Naive thymus-derived CD4-positive, alpha-beta T cell (primary cell): Measurements from ENCODE around the gene TMX2. TPM values are rescaled to one million over a fixed set of nuclear protein-coding genes. Genes with fewer than 3 reads are reported as not detected.

Experiments
- ATAC-seq: fragments of 150-1000 bp; cut with Tn5 transposase; 2 replicates; pipeline ENCODE4 v1.10.0; 2021; ENCODE audit warnings: mild to moderate bottlenecking, moderate library complexity
- CTCF ChIA-PET: fragments of 350-600 bp; sonication (Branson Sonifier 250); formaldehyde crosslinking; loops from one replicate; lab custom pipeline; 2021; ENCODE audit warnings: antibody characterized with exemption; lab: Charles Lee
- POLR2A ChIA-PET: fragments of 350-600 bp; sonication (Branson Sonifier 250); formaldehyde crosslinking; loops from one replicate; lab custom pipeline; 2021; ENCODE audit warnings: antibody characterized with exemption, inconsistent platforms; lab: Charles Lee
- DNase-seq, 9 donors: peaks; one replicate each; pipeline versions ENCODE4 v3.0.0 to v3.0.0-alpha.2; 2020 to 2022; ENCODE audit warnings: mixed read lengths in 1 of 9
- H3K27ac ChIP-seq: one replicate; pipeline ENCODE4 v1.7.0; 2013; ENCODE audit warnings: mild to moderate bottlenecking, low read depth, low read length, moderate library complexity
- H3K27me3 ChIP-seq, 2 donors: one replicate each; pipeline ENCODE4 v1.7.0; 2013; ENCODE audit warnings: low read length in 2 of 2, mild to moderate bottlenecking in 2 of 2, moderate library complexity in 2 of 2; ENCODE audit not compliant: control insufficient read depth in 2 of 2, insufficient read depth in 2 of 2
- H3K36me3 ChIP-seq, 3 experiments: 1 replicate in 2 of 3; 2 replicates in 1 of 3; pipeline ENCODE4 v1.7.0; 2013; ENCODE audit warnings: low read length in 3 of 3, mild to moderate bottlenecking in 3 of 3, moderate library complexity in 1 of 3; ENCODE audit not compliant: insufficient read depth in 3 of 3, control insufficient read depth in 2 of 3
- H3K4me1 ChIP-seq, 2 donors: one replicate each; pipeline ENCODE4 v1.7.0; 2013; ENCODE audit warnings: low read length in 2 of 2, mild to moderate bottlenecking in 2 of 2, moderate library complexity in 1 of 2; ENCODE audit not compliant: control insufficient read depth in 2 of 2, insufficient read depth in 2 of 2
- H3K4me3 ChIP-seq: 2 replicates; pipeline ENCODE4 v1.7.0; 2013; ENCODE audit warnings: mild to moderate bottlenecking, low read length
- H3K9me3 ChIP-seq, 3 experiments: 1 replicate in 2 of 3; 2 replicates in 1 of 3; pipeline ENCODE4 v1.7.0; 2013; ENCODE audit warnings: low read length in 3 of 3; ENCODE audit not compliant: control insufficient read depth in 2 of 3
- H3K27ac Mint-ChIP-seq, 9 donors: one replicate each; pipeline ENCODE4 v1.8.0; 2020 to 2022; ENCODE audit warnings: mixed read lengths in 9 of 9, mild to moderate bottlenecking in 8 of 9, moderate library complexity in 5 of 9, inconsistent platforms in 2 of 9
- H3K27me3 Mint-ChIP-seq, 5 donors: one replicate each; pipeline ENCODE4 v1.8.0; 2021 to 2022; ENCODE audit warnings: mixed read lengths in 5 of 5, mild to moderate bottlenecking in 1 of 5
- H3K36me3 Mint-ChIP-seq, 5 donors: one replicate each; pipeline ENCODE4 v1.8.0; 2020 to 2022; ENCODE audit warnings: mixed read lengths in 5 of 5, mild to moderate bottlenecking in 3 of 5, inconsistent platforms in 1 of 5
- H3K4me1 Mint-ChIP-seq, 7 donors: one replicate each; pipeline ENCODE4 v1.8.0; 2020 to 2022; ENCODE audit warnings: mixed read lengths in 7 of 7, mild to moderate bottlenecking in 3 of 7, inconsistent platforms in 1 of 7
- H3K4me3 Mint-ChIP-seq, 10 donors: one replicate each; pipeline ENCODE4 v1.8.0; 2020 to 2022; ENCODE audit warnings: mild to moderate bottlenecking in 10 of 10, mixed read lengths in 10 of 10, moderate library complexity in 6 of 10, inconsistent platforms in 2 of 10
- H3K9me3 Mint-ChIP-seq, 11 donors: one replicate each; pipeline ENCODE4 v1.8.0; 2020 to 2022; ENCODE audit warnings: mixed read lengths in 11 of 11, mild to moderate bottlenecking in 4 of 11, inconsistent platforms in 1 of 11, moderate library complexity in 1 of 11
- intact Hi-C, 2 donors: fragments of 100-400 bp; cut with micrococcal nuclease; formaldehyde crosslinking; loops; one replicate each; pipeline ENCODE4 v1.15.1; 2023
- polyA plus RNA-seq, 2 donors: library from polyadenylated mRNA; unstranded; fragments of 300-500 nt; fragmentation: Illumina TruSeq; gene quantifications; one replicate each; pipeline ENCODE4 v1.2.3, GENCODE V29; 2021
- total RNA-seq, 6 experiments: library from RNA in 5 of 6; stranded (reverse) in 5 of 6; gene quantifications; 1 replicate in 5 of 6; 2 replicates in 1 of 6; pipeline ENCODE4 v1.2.3 and lab custom pipeline; 2021 to 2026

The TMX2 gene, protein sequence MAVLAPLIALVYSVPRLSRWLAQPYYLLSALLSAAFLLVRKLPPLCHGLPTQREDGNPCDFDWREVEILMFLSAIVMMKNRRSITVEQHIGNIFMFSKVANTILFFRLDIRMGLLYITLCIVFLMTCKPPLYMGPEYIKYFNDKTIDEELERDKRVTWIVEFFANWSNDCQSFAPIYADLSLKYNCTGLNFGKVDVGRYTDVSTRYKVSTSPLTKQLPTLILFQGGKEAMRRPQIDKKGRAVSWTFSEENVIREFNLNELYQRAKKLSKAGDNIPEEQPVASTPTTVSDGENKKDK
- total RNA-seq: 10 to 100 TPM; 43.0 to 67.3 (median 64.8) TPM
- 10 to 100 TPM; 79.0 to 91.2 TPM for polyA plus RNA-seq
- 27.3 reads per million, percentile 57 among the genes with 10 or more reads in this experiment for total RNA-seq (lab: John Stamatoyannopoulos, UW)

- intact Hi-C loops: loop anchor here (1.0 to 5.0 kb wide), 19 partner anchors 29 to 1955 kb away; partner anchors contain the start of genes CLP1 (in 2 of the 2), OSBP (in 2 of the 2), SELENOH (in 2 of the 2) and TIMM10 (in 2 of the 2)
- CTCF ChIA-PET: interaction anchor here (0.7 to 1.0 kb wide), 2 partner anchors 69 to 842 kb away, joined by 3 to 5 read pairs; no protein-coding TSS in a partner anchor
- Mint-ChIP-seq H3K36me3 (peaks cover 0 to 5% (median 0%) of the 10 kb centered on the region in 5 donors), H3K27ac (peak within 1 kb of the TSS; percentile 87 to 99 (median 95)), H3K4me3 (peak within 1 kb of the TSS; percentile 86 to 99 (median 98)), H3K27me3 (no peaks in the 10 kb centered on the region), H3K9me3 (peaks cover 0 to 2% (median 0%) of the 10 kb centered on the region in 11 donors), H3K4me1 (peaks cover 14 to 61% (median 52%) of the 10 kb centered on the region in 7 donors)
- Histone ChIP-seq H3K27me3 (no peaks in the 10 kb centered on the region), H3K9me3 (no peaks in the 10 kb centered on the region), H3K27ac (peak within 1 kb of the TSS; percentile 95), H3K4me3 (peak within 1 kb of the TSS; percentile 98), H3K4me1 (peaks cover 25 to 33% of the 10 kb centered on the region in 2 donors), H3K36me3 (peaks cover 0 to 16% (median 0%) of the 10 kb centered on the region in 3 experiments)
- DNase-seq (peak; percentile 73 to 96 (median 91)), ATAC-seq (peak; percentile 94)
- POLR2A ChIA-PET: interaction anchor here (0.5 to 2.7 kb wide), 16 partner anchors 11 to 865 kb away, joined by 3 to 24 read pairs (median 4); partner anchors contain the start of genes SELENOH, UBE2L6 and YPEL4
Measured at GRCh38 chr11:57712256-57713150, at the start of gene TMX2. TSS of gene TMX2 (plus strand) at chr11:57712593. CDS start at chr11:57712619, 26 bp downstream.

- Mint-ChIP-seq H3K9me3 (peaks cover 0 to 13% (median 0%) of the 10 kb centered on the region in 11 donors), H3K4me3 (no peak overlapping the region), H3K27ac (peak overlapping the region in 1 of 9 donors; percentile 28), H3K4me1 (peaks cover 15 to 54% (median 41%) of the 10 kb centered on the region in 7 donors), H3K36me3 (peaks cover 9 to 26% (median 15%) of the 10 kb centered on the region in 5 donors), H3K27me3 (no peaks in the 10 kb centered on the region)
- Histone ChIP-seq H3K9me3 (no peaks in the 10 kb centered on the region), H3K27ac (no peak overlapping the region), H3K27me3 (no peaks in the 10 kb centered on the region), H3K4me1 (peaks cover 6 to 11% of the 10 kb centered on the region in 2 donors), H3K36me3 (peaks cover 16 to 38% (median 22%) of the 10 kb centered on the region in 3 experiments), H3K4me3 (no peak overlapping the region)
- no peak for DNase-seq
- ATAC-seq: no peak
- CTCF ChIA-PET: interaction anchor here (0.6 to 1.0 kb wide), 3 partner anchors 62 to 132 kb away, joined by 3 to 5 read pairs (median 3); partner anchors contain the start of gene TIMM10
- intact Hi-C loops: loop anchor here in 1 of 2 donors (5.0 kb wide), 1 partner anchor 624 kb away; no protein-coding TSS in a partner anchor
- POLR2A ChIA-PET: interaction anchor here (0.6 to 1.7 kb wide), 3 partner anchors 13 to 327 kb away, joined by 3 to 4 read pairs (median 3); partner anchors contain the start of genes SSRP1 and YPEL4
Measured at GRCh38 chr11:57662893-57663292, 49.5 kb upstream of the TMX2 start.

- H3K27ac ChIP-seq: no peak overlapping the region
- no peak for DNase-seq
- H3K9me3 ChIP-seq: no peaks in the 10 kb centered on the region
- ChIA-PET POLR2A (no interaction called here), CTCF (interaction anchor here (1.1 kb wide), 1 partner anchor 137 kb away, joined by 3 read pairs; no protein-coding TSS in a partner anchor)
- H3K4me1 Mint-ChIP-seq: peaks cover 14 to 47% (median 36%) of the 10 kb centered on the region in 7 donors
- intact Hi-C loops: loop anchor here in 1 of 2 donors (5.0 kb wide), 1 partner anchor 623 kb away; no protein-coding TSS in a partner anchor
- no peak overlapping the region for H3K27ac Mint-ChIP-seq
- no peak overlapping the region for H3K4me3 ChIP-seq
- peaks cover 16 to 42% (median 22%) of the 10 kb centered on the region in 3 experiments for H3K36me3 ChIP-seq
- H3K27me3 ChIP-seq: no peaks in the 10 kb centered on the region
- peaks cover 0 to 13% (median 0%) of the 10 kb centered on the region in 11 donors for H3K9me3 Mint-ChIP-seq
- peaks cover 1 to 7% of the 10 kb centered on the region in 2 donors for H3K4me1 ChIP-seq
- H3K27me3 Mint-ChIP-seq: no peaks in the 10 kb centered on the region
- ATAC-seq: no peak
- H3K4me3 Mint-ChIP-seq: no peak overlapping the region
- peaks cover 9 to 26% (median 15%) of the 10 kb centered on the region in 5 donors for H3K36me3 Mint-ChIP-seq
Measured at GRCh38 chr11:57663975-57664374, 48.4 kb upstream of the TMX2 start.

DNA sequence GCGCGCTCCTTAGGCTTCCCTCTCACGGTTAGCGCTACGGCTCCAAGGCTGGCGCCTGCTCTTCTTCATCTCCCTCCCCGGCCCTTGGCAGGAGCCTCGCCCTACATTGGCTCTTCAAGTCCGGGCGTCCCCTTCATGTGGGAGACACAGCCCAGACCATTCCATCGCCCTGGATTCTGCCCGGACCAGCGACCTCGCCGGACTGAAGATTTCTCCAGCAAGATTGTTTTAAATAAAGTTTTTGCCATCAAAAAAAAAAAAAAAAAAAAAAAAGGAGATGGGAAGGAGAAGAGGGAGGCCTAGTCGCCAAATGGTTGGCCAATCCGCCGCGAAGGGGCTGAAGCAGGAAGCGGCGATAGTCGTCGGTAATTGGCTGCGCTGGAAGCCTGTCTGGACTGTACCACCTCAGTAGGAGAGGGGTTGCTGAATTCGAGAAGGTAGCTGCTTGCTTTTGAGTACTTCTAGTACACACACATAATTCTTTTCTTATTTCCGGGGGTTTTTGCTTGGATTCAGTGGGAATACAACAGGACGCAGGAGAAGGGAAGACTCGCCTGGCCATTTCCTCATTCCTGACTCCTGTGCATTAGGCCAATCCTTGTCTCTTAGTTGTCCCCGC, 45.2 kb upstream of the TMX2 start:
- DNase-seq: peak; percentile 68 to 99 (median 97)
- Histone ChIP-seq H3K4me3 (peak overlapping the region; percentile 87), H3K27me3 (no peaks in the 10 kb centered on the region), H3K4me1 (peaks cover 25 to 28% of the 10 kb centered on the region in 2 donors), H3K9me3 (no peaks in the 10 kb centered on the region), H3K27ac (peak overlapping the region; percentile 97), H3K36me3 (peaks cover 0 to 14% (median 6%) of the 10 kb centered on the region in 3 experiments)
- Mint-ChIP-seq H3K27ac (peak overlapping the region; percentile 97 to 100 (median 98)), H3K4me1 (peaks cover 34 to 61% (median 48%) of the 10 kb centered on the region in 7 donors), H3K4me3 (peak overlapping the region; percentile 84 to 100 (median 91)), H3K36me3 (peaks cover 3 to 13% (median 7%) of the 10 kb centered on the region in 5 donors), H3K27me3 (no peaks in the 10 kb centered on the region), H3K9me3 (peaks cover 0 to 13% (median 0%) of the 10 kb centered on the region in 11 donors)
- ATAC-seq: peak; percentile 80
- CTCF ChIA-PET: interaction anchor here (1.0 to 1.7 kb wide), 3 partner anchors 9 to 140 kb away, joined by 3 to 4 read pairs (median 4); no protein-coding TSS in a partner anchor
- POLR2A ChIA-PET: interaction anchor here (0.6 to 2.0 kb wide), 13 partner anchors 9 to 1939 kb away, joined by 3 to 13 read pairs (median 4); partner anchors contain the start of genes CLP1, MED19, SELENOH and TMX2
- intact Hi-C loops: loop anchor here (1.0 to 5.0 kb wide), 17 partner anchors 10 to 1950 kb away; partner anchors contain the start of genes CLP1 (in 2 of the 2), MED19 (in 2 of the 2), SELENOH (in 2 of the 2) and SSRP1 (in 2 of the 2)

GRCh38 chr11:57667736-57668433, 44.5 kb upstream of the TMX2 start, which contains the start of gene ZDHHC5:
TSS of gene ZDHHC5 (plus strand) at chr11:57668114. CDS start at chr11:57673091, 4,977 bp downstream.
- Mint-ChIP-seq H3K27me3 (no peaks in the 10 kb centered on the region), H3K36me3 (peaks cover 3 to 11% (median 4%) of the 10 kb centered on the region in 5 donors), H3K4me3 (peak within 1 kb of the TSS; percentile 84 to 100 (median 91)), H3K9me3 (peaks cover 0 to 13% (median 0%) of the 10 kb centered on the region in 11 donors), H3K27ac (peak within 1 kb of the TSS; percentile 97 to 100 (median 98)), H3K4me1 (peaks cover 35 to 62% (median 50%) of the 10 kb centered on the region in 7 donors)
- peak; percentile 92 to 100 (median 100) for DNase-seq
- Histone ChIP-seq H3K9me3 (no peaks in the 10 kb centered on the region), H3K4me1 (peaks cover 25 to 28% of the 10 kb centered on the region in 2 donors), H3K4me3 (peak within 1 kb of the TSS; percentile 87), H3K27me3 (no peaks in the 10 kb centered on the region), H3K36me3 (peaks cover 0 to 14% (median 10%) of the 10 kb centered on the region in 3 experiments), H3K27ac (peak within 1 kb of the TSS; percentile 97)
- intact Hi-C loops: loop anchor here (1.0 to 5.0 kb wide), 18 partner anchors 11 to 1949 kb away; partner anchors contain the start of genes CLP1 (in 2 of the 2), MED19 (in 2 of the 2), SELENOH (in 2 of the 2) and SSRP1 (in 2 of the 2)
- ChIA-PET POLR2A (interaction anchor here (0.6 to 2.0 kb wide), 15 partner anchors 9 to 1938 kb away, joined by 3 to 13 read pairs (median 4); partner anchors contain the start of genes CLP1, MED19, SELENOH and TMX2), CTCF (interaction anchor here (1.7 kb wide), 1 partner anchor 141 kb away, joined by 4 read pairs; no protein-coding TSS in a partner anchor)
- ATAC-seq: peak; percentile 90
